MCF 10A (cell line): Measurements from ENCODE around the gene SYT14. TPM values are rescaled to one million over a fixed set of nuclear protein-coding genes. Genes with fewer than 3 reads are reported as not detected.
A peak's percentile ranks its signal among the peaks of the same experiment; 100 is the strongest.
"Not testable (repeated sequence)": the region's sequence is repeated elsewhere in the genome, so short reads cannot be mapped to it uniquely, and the experiment has no call there.

Source experiments
- BruUV-seq: library from RNA; stranded (reverse); fragments of 400-500 nt; replicated peaks from 2 replicates; lab custom pipeline; 2021; lab: Mats Ljungman, UMichigan
- CTCF ChIA-PET: fragments of 300-600 bp; sonication (Branson Sonifier 250); formaldehyde crosslinking; extraction: SDS; loops from one replicate; lab custom pipeline; 2021; ENCODE audit warnings: antibody characterized with exemption, inconsistent platforms; lab: Yijun Ruan, JAX
- POLR2A ChIA-PET: fragments of 300-600, 350-650 bp; sonication (Branson Sonifier 250); formaldehyde crosslinking; extraction: SDS; loops from one replicate; lab custom pipeline; 2020; ENCODE audit warnings: antibody characterized with exemption, inconsistent platforms; lab: Yijun Ruan, JAX
- DNase-seq: peaks from one replicate; pipeline ENCODE4 v3.0.0-alpha.2; 2018; ENCODE audit not compliant: unreplicated experiment
- H3K27ac Mint-ChIP-seq: one replicate; pipeline ENCODE4 v1.8.0; 2022; ENCODE audit warnings: mild to moderate bottlenecking, low read depth, mixed read lengths; ENCODE audit not compliant: unreplicated experiment
- H3K27me3 Mint-ChIP-seq: one replicate; pipeline ENCODE4 v1.8.0; 2022; ENCODE audit warnings: mixed read lengths; ENCODE audit not compliant: insufficient read depth, unreplicated experiment
- H3K36me3 Mint-ChIP-seq: one replicate; pipeline ENCODE4 v1.8.0; 2022; ENCODE audit warnings: mild to moderate bottlenecking, moderate library complexity, mixed read lengths; ENCODE audit not compliant: insufficient read depth, unreplicated experiment
- H3K4me1 Mint-ChIP-seq: one replicate; pipeline ENCODE4 v1.8.0; 2022; ENCODE audit warnings: mixed read lengths; ENCODE audit not compliant: insufficient read depth, unreplicated experiment
- H3K4me3 Mint-ChIP-seq: one replicate; pipeline ENCODE4 v1.8.0; 2022; ENCODE audit warnings: mild to moderate bottlenecking, moderate library complexity, mixed read lengths; ENCODE audit not compliant: unreplicated experiment
- H3K9me3 Mint-ChIP-seq: one replicate; pipeline ENCODE4 v1.8.0; 2022; ENCODE audit warnings: mixed read lengths; ENCODE audit not compliant: unreplicated experiment
- intact Hi-C: fragments of 100-400 bp; cut with micrococcal nuclease; formaldehyde crosslinking; loops from 2 replicates; pipeline ENCODE4 v1.14.1; 2022
- total RNA-seq: library from RNA; stranded (reverse); gene quantifications from 2 replicates; pipeline ENCODE4 v1.2.3, GENCODE V29; 2022
- TF ChIP-seq, protein P1 (sequence below): fragments of 200-600 bp; IDR thresholded peaks from one replicate; pipeline ENCODE4 v1.8.0; 2022; ENCODE audit warnings: antibody characterized with exemption, mild to moderate bottlenecking; ENCODE audit not compliant: unreplicated experiment

Gene SYT14
- total RNA-seq, 1 experiment from 2014 or later, result 0.79 TPM

DNA sequence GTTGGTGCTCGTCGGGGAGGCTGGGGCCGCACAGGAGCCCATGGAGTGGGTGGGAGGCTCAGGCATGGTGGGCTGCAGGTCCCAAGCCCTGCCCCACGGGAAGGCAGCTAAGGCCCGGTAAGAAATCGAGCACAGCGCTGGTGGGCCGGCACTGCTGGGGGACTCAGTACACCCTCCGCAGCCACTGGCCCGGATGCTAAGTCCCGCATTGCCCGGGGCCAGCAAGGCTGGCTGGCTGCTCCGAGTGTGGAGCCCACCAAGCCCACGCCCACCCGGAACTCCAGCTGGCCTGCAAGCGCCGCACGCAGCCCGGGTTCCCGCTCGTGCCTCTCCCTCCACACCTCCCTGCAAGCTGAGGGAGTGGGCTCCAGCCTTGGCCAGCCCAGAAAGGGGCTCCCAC, 39.2 kb upstream of the SYT14 start:
- H3K4me3 Mint-ChIP-seq, H3K27me3 Mint-ChIP-seq, BruUV-seq, H3K36me3 Mint-ChIP-seq, intact Hi-C loops, H3K27ac Mint-ChIP-seq, DNase-seq, H3K9me3 Mint-ChIP-seq: not testable (repeated sequence)
- H3K4me1 Mint-ChIP-seq, result peaks cover 42% of the 10 kb centered on the region
- ChIA-PET CTCF (interaction anchor here (1.8 to 3.1 kb wide), 3 partner anchors 38 to 76 kb away, joined by 8 to 16 read pairs (median 12); no protein-coding TSS in a partner anchor), POLR2A (interaction anchor here (1.2 kb wide), 1 partner anchor 10 kb away, joined by 8 read pairs; no protein-coding TSS in a partner anchor)

DNA sequence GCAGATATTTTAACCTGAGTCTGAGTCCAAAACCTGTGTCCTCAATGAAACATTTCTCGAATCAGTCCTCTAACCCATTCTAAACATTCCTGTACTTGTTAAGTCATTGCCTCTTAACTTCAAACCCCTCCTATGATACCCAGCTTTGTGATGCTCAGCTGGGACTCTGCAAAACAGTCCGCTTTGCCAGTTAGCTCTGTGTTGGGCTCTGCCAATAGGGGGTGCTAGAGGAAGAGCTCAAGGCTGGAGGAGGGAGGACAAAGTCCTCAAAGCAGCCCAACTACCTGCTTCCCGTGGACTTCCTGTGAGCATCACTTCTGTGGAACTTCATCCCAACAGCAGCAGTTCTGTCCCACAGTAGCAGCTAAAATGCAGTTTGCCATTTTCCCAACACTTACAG, 38.1 kb upstream of the SYT14 start:
- Mint-ChIP-seq H3K4me3 (no peak overlapping the region), H3K27ac (peak overlapping the region; percentile 70), H3K36me3 (no peaks in the 10 kb centered on the region), H3K4me1 (peaks cover 45% of the 10 kb centered on the region), H3K9me3 (peaks cover 7% of the 10 kb centered on the region), H3K27me3 (no peaks in the 10 kb centered on the region)
- CTCF ChIA-PET, result interaction anchor here (0.5 to 1.8 kb wide), 12 partner anchors 11 to 105 kb away, joined by 3 to 11 read pairs (median 4); no protein-coding TSS in a partner anchor
- DNase-seq, result peak; percentile 54
- TF ChIP-seq, protein P1, sequence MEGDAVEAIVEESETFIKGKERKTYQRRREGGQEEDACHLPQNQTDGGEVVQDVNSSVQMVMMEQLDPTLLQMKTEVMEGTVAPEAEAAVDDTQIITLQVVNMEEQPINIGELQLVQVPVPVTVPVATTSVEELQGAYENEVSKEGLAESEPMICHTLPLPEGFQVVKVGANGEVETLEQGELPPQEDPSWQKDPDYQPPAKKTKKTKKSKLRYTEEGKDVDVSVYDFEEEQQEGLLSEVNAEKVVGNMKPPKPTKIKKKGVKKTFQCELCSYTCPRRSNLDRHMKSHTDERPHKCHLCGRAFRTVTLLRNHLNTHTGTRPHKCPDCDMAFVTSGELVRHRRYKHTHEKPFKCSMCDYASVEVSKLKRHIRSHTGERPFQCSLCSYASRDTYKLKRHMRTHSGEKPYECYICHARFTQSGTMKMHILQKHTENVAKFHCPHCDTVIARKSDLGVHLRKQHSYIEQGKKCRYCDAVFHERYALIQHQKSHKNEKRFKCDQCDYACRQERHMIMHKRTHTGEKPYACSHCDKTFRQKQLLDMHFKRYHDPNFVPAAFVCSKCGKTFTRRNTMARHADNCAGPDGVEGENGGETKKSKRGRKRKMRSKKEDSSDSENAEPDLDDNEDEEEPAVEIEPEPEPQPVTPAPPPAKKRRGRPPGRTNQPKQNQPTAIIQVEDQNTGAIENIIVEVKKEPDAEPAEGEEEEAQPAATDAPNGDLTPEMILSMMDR, result peak; percentile 36
- POLR2A ChIA-PET, result interaction anchor here (1.0 to 2.7 kb wide), 4 partner anchors 9 to 84 kb away, joined by 3 to 9 read pairs (median 5); no protein-coding TSS in a partner anchor
- intact Hi-C loops, result no loop called here
- no TSS peak for BruUV-seq

DNA sequence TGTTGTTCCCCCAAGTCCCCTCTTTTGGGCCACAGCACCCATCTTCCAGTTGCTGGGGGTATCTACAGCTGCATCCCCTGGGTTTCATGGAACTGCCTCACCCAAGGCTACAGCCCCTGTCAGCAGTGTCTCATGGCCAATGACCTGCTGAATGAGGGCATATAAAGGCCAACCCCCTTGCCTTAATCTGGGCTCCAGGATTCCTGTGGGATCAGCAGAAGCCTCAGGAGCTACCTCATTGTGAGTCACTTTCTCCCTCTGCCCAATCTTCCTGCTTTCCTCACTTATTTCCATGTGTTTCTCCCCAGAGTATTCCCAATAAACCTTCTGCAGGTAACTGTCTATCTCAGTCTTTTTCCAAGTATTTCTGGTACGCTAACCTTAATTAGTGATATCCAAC, 37.3 kb upstream of the SYT14 start:
- POLR2A ChIA-PET, result interaction anchor here (0.5 to 2.7 kb wide), 6 partner anchors 8 to 85 kb away, joined by 3 to 9 read pairs (median 3); no protein-coding TSS in a partner anchor
- peak overlapping the region; percentile 70 for H3K27ac Mint-ChIP-seq
- DNase-seq, result peak; percentile 74

DNA sequence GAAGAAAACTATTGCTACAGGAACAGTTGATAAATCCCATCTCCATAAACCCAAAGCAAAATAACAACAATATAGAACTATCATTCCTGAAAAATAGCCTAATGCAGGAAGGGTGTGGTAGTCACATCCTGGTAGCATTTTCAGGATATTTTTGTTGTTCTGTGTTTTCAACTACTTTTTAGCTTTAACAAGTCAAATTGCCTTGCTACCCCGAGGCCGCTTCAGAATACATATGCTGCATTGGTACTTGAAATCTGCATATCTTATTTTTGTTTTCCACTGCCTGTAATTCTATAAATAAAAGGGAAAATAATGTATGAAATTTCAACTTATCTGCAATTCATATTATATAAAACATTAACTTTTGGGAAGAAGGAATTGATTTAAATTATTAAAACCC, 36.8 kb upstream of the SYT14 start:
- no peaks in the 10 kb centered on the region for H3K36me3 Mint-ChIP-seq

More for the DNA sequence above, 37.3 kb upstream of the SYT14 start:
- peaks cover 7% of the 10 kb centered on the region for H3K9me3 Mint-ChIP-seq
- TF ChIP-seq, protein P1, result no peak
- BruUV-seq, result no TSS peak
- H3K4me1 Mint-ChIP-seq, result peaks cover 41% of the 10 kb centered on the region
- no peaks in the 10 kb centered on the region for H3K36me3 Mint-ChIP-seq
- intact Hi-C loops, result no loop called here
- no peak overlapping the region for H3K4me3 Mint-ChIP-seq
- no peaks in the 10 kb centered on the region for H3K27me3 Mint-ChIP-seq
- CTCF ChIA-PET, result interaction anchor here (0.7 to 1.8 kb wide), 7 partner anchors 12 to 89 kb away, joined by 3 to 11 read pairs (median 5); no protein-coding TSS in a partner anchor

DNA sequence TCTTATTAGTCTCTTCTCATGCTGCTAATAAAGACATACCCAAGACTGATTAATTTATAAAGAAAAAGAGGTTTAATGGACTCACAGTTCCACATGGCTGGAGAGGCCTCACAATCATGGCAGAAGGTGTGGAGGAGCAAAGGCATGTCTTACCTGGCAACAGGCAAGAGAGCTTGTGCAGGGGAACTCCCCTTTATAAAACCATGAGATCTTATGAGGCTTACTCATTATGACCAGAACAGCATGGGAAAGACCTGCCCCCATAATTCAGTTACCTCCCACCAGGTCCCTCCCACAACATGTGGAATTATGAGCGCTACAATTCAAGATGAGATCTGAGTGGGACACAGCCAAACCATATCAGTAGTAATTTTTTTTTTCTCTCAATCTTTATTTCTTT, 33.2 kb upstream of the SYT14 start:
- DNase-seq, H3K4me3 Mint-ChIP-seq, BruUV-seq, H3K36me3 Mint-ChIP-seq, H3K9me3 Mint-ChIP-seq, intact Hi-C loops, H3K27ac Mint-ChIP-seq, H3K27me3 Mint-ChIP-seq: not testable (repeated sequence)
- H3K4me1 Mint-ChIP-seq, result peaks cover 24% of the 10 kb centered on the region
- CTCF ChIA-PET, result interaction anchor here (0.6 to 1.1 kb wide), 2 partner anchors 55 to 81 kb away, joined by 3 read pairs; no protein-coding TSS in a partner anchor
- POLR2A ChIA-PET, result interaction anchor here (0.7 kb wide), 1 partner anchor 41 kb away, joined by 3 read pairs; no protein-coding TSS in a partner anchor

More for the DNA sequence above, 36.8 kb upstream of the SYT14 start:
- TF ChIP-seq, protein P1, result no peak
- DNase-seq, result no peak
- BruUV-seq, result no TSS peak
- peak overlapping the region; percentile 70 for H3K27ac Mint-ChIP-seq
- peaks cover 7% of the 10 kb centered on the region for H3K9me3 Mint-ChIP-seq
- ChIA-PET POLR2A (interaction anchor here (0.8 to 2.7 kb wide), 3 partner anchors 10 to 43 kb away, joined by 3 to 9 read pairs (median 7); no protein-coding TSS in a partner anchor), CTCF (interaction anchor here (1.5 to 1.7 kb wide), 3 partner anchors 13 to 88 kb away, joined by 4 to 8 read pairs (median 5); no protein-coding TSS in a partner anchor)
- no peaks in the 10 kb centered on the region for H3K27me3 Mint-ChIP-seq
- H3K4me3 Mint-ChIP-seq, result no peak overlapping the region
- intact Hi-C loops, result no loop called here
- peaks cover 36% of the 10 kb centered on the region for H3K4me1 Mint-ChIP-seq
